MG63 (cell line): ENCODE results near the gene JAG2. TPM values are rescaled to one million over a fixed set of nuclear protein-coding genes. Genes with fewer than 3 reads are reported as not detected.
A peak's percentile ranks its signal among the peaks of the same experiment; 100 is the strongest.

Source experiments
- DNase-seq: peaks from one replicate; pipeline ENCODE4 v3.0.0-alpha.2; 2020
- H3K27me3 ChIP-seq: fragments of 250-450 bp; sonication (Bioruptor Pico); 2 replicates; pipeline ENCODE4 v1.5.1; 2020; ENCODE audit warnings: mild to moderate bottlenecking, moderate library complexity
- H3K36me3 ChIP-seq: fragments of 250-450 bp; sonication (Bioruptor Pico); 2 replicates; pipeline ENCODE4 v1.5.1; 2020; ENCODE audit warnings: mild to moderate bottlenecking, moderate library complexity
- H3K4me3 ChIP-seq: fragments of 250-450 bp; sonication (Bioruptor Pico); 2 replicates; pipeline ENCODE4 v1.5.1; 2020; ENCODE audit warnings: mild to moderate bottlenecking, moderate library complexity
- H3K9me3 ChIP-seq: fragments of 250-450 bp; sonication (Bioruptor Pico); 2 replicates; pipeline ENCODE4 v1.5.1; 2020; ENCODE audit warnings: mild to moderate bottlenecking, moderate library complexity
- total RNA-seq: library from RNA; depleted of rRNA; stranded (reverse); fragments of >200 nt; shearing (Covaris generic); gene quantifications from 2 replicates; pipeline ENCODE4 v1.2.3, GENCODE V29; 2014; ENCODE audit warnings: low replicate concordance; rRNA removed

The JAG2 gene
- total RNA-seq: 3.1 and 12.4 TPM in 2 replicates

DNA sequence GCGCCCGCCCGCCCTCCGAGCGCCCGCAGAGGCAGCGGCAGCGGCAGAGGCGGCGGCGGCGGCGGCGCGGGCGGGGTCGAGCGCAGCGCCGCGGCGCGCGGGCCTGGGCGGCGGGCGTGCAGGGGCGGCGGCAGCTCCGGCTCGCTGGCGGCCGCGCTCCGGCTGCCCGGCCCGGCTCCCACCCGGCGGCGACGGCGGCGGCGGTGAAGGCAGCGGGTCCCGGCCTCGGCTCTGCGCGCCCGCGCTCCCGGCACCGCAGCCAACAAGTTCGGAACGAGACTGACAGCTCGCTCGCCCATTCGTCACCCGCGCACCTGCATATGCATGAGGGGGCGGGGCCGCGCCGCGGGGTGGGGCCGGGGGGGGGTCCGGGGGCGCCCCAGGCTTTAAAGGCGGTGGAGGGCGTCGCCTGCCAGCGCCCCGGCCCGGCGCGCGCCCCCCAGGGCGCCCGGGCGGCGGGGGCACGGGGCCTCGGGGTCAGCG is at the start of gene JAG2:
Gene JAG2 (minus strand): TSS at position 281 of the 483 bp plus-strand sequence. CDS start 356 bp downstream, outside the sequence.
- Histone ChIP-seq H3K4me3 (peak within 1 kb of the TSS; percentile 42), H3K9me3 (no peaks in the 10 kb centered on the region), H3K27me3 (no peaks in the 10 kb centered on the region), H3K36me3 (no peaks in the 10 kb centered on the region)
- DNase-seq: peak; percentile 57

DNA sequence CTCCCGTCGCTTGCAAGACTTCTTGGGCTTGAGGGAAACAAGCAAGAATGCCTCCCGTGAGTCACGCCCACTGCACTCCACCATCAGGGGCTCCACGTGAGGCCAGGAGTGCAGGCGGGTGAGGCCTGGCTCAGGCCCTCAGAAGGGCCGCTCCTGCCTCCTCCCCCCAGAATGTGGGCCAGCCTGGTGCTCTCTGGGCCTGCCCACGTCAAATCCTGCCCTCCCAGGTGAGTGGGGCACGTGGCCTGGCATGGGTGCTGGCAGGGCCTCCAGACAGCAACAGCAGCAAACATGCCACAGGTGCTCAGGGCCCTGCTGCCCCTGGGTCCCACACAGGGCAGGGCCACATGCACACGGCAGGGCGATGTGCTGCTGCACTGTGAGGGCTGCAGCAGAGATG is 49.2 kb upstream of the JAG2 start:
- H3K4me3 ChIP-seq: no peak overlapping the region
- no peak for DNase-seq
- H3K27me3 ChIP-seq: no peaks in the 10 kb centered on the region
- no peaks in the 10 kb centered on the region for H3K9me3 ChIP-seq
- H3K36me3 ChIP-seq: no peaks in the 10 kb centered on the region

DNA sequence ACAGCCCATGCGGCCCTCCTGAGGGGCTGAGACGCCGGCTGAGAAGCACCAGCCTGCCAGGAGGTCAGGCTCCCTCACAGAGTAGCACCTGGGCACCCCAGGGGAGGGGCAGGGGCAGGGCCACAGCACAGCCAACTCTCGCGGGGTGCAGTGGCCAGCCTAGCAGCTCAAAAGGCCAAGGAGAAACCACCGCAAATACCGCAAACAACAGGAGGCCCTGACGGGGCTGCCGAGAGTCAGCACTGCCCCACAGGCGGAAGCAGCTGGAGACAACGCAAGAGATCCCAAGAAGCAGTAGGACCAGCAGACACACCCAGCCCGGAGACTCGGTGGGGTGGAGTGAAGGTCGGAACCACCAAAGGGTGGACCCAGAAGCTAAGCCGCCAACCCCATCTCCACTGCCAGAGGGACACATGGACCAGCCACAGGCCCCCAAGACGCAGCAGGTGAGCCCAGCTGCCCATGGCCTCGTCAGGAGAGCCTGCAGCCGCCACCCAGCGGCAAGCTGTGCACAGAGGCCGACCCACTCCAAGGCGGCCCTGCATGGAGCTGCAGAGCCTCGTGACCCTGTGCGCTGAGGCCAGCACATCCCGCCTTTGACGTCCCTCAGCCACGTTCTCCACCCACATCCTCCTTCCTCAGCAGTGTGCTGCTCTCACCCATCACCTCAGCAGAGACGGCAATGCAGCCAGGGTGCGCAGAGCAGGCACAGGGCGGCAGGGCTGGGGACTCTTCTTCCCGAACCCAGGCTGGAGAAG is 48.1 kb upstream of the JAG2 start:
- no peaks in the 10 kb centered on the region for H3K9me3 ChIP-seq
- no peaks in the 10 kb centered on the region for H3K36me3 ChIP-seq
- no peak overlapping the region for H3K4me3 ChIP-seq
- DNase-seq: no peak
- H3K27me3 ChIP-seq: no peaks in the 10 kb centered on the region

DNA sequence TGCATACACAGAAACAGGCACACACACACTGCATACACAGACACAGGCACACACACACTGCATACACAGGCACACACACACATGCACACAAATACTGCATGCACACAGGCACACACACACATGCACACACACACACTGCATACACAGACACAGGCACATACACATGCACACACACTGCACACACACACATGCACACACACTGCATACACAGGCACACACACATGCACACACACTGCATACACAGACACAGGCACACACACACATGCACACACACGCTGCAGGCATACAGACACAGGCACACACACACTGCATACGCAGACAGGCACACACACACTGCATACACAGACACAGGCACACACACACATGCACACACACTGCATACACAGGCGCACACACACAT is 47.0 kb upstream of the JAG2 start:
- H3K9me3 ChIP-seq: no peaks in the 10 kb centered on the region
- no peak overlapping the region for H3K4me3 ChIP-seq
- no peak for DNase-seq
- no peaks in the 10 kb centered on the region for H3K36me3 ChIP-seq
- H3K27me3 ChIP-seq: no peaks in the 10 kb centered on the region

DNA sequence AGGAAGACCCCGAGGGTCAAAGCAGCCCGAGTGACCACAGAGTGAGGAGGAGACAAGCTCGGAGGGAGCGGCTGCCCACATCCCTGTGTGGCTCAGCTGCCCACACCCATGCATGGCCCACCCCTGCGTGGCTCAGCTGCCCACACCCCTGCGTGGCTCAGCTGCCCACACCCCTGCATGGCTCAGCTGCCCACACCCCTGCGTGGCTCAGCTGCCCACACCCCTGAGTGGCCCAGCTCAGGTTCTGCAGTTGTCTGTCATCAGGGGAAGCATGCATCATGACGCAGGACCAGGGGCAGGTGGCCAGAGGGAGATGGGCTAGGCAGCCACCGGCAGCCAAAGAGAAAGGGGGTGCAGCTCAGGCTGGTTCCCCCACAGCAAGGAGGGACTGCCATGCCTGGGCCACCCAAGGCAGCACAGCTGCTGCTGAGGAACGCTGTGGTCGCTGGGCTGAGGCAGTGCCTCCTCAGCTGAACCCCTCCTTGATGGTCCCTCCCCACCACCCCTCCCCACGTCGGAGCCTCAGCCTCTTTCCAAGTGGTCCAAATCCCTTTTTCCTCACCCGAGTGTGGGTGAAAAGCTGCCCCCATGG is 45.8 kb upstream of the JAG2 start:
- no peak for DNase-seq
- no peaks in the 10 kb centered on the region for H3K9me3 ChIP-seq
- no peak overlapping the region for H3K4me3 ChIP-seq
- no peaks in the 10 kb centered on the region for H3K36me3 ChIP-seq
- H3K27me3 ChIP-seq: no peaks in the 10 kb centered on the region

DNA sequence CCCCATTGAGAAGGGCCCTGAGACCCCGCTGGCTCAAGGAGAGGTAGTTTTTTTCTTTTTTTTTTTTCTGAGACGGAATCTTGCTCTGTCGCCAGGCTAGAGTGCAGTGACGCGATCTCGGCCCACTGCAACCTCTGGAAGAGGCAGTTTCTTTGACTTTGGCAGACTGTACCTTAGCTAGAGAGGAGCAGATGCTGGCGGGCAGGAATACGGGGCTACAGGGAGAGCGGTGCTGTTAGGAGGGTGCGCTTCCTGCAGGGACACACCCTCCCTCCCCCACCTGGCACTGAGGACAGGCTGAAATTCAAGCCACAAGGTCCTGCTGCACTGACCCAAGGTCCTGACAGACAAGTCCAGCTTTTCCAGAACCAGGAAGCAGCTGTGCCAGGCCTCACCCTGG is 44.8 kb upstream of the JAG2 start:
- Histone ChIP-seq H3K27me3 (no peaks in the 10 kb centered on the region), H3K9me3 (no peaks in the 10 kb centered on the region)
- DNase-seq: no peak

DNA sequence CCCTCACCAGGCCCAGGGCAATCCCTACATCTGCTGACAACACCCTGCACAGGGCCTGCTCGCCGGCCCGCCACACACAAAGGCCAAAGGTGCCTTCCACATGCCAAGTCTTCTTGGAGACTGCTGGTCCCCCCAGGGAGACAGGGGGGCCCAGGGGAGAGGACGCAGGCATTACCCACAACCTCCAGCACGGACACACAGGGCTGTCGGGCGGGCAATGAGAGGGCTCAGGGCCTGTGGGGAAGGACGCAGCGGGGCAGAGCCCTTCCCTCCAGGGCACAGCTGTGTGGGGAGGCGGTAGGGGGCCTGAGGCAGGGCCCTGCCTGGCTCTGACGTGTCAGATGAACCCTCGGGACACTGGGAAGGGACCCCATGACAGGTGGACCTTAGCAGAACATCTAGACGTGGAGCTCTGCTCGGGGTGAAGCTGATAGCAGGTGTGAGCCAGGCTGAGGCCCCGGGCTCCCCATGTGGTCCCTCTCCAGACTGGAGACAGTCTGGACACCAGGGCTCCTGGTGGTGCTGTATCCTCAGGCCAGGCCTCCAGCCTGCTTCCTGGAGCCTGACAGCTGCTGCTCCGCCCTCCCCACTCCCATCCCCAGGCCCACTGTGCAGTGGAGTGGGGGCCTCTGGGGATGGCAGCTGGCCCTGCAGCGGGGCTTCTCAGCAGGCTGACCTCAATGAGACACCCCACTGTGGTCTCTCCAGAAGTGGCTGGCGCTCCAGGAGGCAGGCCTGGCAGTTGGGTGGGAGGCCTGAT is 44.1 kb upstream of the JAG2 start:
- Histone ChIP-seq H3K9me3 (no peaks in the 10 kb centered on the region), H3K27me3 (no peaks in the 10 kb centered on the region), H3K4me3 (no peak overlapping the region), H3K36me3 (no peaks in the 10 kb centered on the region)
- no peak for DNase-seq

More for the DNA sequence above, 44.8 kb upstream of the JAG2 start:
- Histone ChIP-seq H3K4me3 (no peak overlapping the region), H3K36me3 (no peaks in the 10 kb centered on the region)

DNA sequence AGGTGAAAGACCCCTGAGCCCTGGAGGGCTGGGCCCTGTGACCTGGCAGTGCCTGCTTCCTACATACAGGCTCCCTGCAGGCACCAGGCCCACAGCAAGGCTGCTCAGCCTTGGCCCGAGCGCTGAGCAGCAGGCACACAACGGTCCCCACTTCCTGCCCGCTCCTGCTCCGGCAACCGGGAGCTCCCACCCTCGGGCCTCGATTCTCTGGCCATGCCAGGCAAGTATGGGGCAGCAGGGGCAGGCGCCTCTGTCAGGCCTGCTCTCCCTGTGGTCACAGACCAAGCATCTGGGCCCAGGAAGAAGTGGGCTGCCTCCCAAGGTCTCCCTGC is 43.1 kb upstream of the JAG2 start:
- no peak for DNase-seq

DNA sequence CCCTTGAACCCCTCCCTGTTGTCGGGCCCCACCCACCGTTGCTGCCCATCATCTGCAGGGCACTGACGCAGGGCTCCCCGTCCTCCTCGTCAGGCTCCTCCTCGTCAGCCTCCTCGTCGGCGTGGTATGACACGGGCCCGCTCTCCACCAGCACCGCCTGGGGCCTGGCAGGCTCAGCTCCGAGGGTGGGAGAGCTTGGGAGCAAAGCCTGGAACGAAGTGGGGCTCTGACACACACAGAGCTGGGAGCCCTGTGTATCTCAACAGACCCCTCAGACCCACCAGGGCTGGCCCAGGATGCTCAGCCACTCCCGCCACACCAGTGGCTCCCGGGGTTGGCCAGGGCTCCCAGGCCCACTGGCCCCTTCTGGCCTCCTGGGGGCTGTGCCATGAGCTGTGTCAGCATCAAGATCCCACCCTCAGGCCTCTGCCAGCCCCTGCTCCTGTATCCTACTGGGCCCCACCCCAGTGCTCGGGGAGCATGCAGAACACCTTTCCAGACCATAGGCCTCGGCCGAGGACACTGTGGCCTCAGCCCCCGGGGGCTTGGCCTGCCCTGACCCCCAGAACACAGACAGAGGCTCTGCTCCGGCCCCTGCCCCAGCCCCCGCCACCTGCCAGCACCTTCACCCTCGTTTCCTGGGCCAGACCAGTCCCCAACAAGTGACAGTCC is 42.6 kb upstream of the JAG2 start:
- Histone ChIP-seq H3K9me3 (no peaks in the 10 kb centered on the region), H3K36me3 (no peaks in the 10 kb centered on the region), H3K4me3 (no peak overlapping the region), H3K27me3 (no peaks in the 10 kb centered on the region)
- no peak for DNase-seq

More for the DNA sequence above, 43.1 kb upstream of the JAG2 start:
- H3K4me3 ChIP-seq: no peak overlapping the region
- H3K9me3 ChIP-seq: no peaks in the 10 kb centered on the region
- no peaks in the 10 kb centered on the region for H3K36me3 ChIP-seq
- no peaks in the 10 kb centered on the region for H3K27me3 ChIP-seq

DNA sequence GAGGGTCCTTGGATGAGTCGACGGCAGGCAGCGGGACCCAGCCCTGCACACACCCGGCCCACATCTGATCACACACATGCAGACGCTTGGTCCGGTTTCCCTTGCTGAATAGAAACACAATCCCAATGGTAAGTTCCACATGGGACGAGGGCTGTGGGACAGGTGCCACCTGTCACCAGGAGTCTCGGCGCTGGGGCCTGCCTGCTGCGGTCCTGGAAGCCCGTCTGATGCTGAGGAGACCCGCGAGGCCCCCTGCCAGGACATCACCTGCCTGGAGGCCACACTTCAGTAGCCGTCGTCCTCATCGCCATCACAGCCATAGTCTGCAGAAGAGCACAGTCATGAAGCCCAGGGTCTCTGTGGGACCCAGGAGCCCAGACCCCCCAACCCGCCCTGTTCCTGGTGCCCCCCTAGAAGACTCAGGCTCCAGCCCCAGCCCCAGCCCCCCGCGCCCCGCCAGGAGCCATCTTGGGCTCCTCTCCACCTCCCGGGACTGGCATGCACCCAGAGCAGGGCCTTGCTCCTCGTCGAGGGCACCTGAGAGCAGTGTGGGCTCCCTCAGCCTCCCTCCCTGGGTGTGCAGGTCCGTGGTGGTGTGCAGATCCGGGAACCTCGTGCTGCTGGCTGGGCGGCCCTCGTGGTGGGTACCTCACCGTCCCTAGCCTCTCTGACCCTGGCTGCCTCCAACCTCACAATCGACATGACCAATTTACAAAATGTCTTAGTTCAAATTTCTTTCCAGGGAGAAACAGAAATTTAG is 41.9 kb upstream of the JAG2 start:
- Histone ChIP-seq H3K27me3 (no peaks in the 10 kb centered on the region), H3K36me3 (no peaks in the 10 kb centered on the region), H3K9me3 (no peaks in the 10 kb centered on the region), H3K4me3 (no peak overlapping the region)
- DNase-seq: no peak

DNA sequence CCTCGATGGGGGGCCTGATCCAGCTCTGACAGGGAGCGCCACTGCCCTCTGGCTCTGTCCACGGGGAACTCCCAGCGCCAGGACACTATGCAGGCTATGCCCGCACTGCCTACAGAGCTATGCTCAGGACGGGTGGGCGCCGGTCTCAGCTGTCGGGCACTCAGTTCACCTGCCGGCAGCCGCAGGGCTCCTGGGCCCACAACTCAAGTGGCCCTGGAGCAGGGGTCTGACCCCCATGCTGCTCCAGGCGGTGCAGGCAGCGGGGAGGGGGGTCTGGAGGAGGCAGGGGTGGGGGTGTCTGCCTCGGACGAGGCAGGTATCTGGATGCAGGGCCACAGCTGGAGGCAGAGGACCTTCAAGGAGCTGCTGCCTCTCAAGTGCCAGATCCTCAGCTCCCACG is 41.1 kb upstream of the JAG2 start:
- Histone ChIP-seq H3K9me3 (no peaks in the 10 kb centered on the region), H3K27me3 (no peaks in the 10 kb centered on the region), H3K36me3 (no peaks in the 10 kb centered on the region), H3K4me3 (no peak overlapping the region)
- no peak for DNase-seq

DNA sequence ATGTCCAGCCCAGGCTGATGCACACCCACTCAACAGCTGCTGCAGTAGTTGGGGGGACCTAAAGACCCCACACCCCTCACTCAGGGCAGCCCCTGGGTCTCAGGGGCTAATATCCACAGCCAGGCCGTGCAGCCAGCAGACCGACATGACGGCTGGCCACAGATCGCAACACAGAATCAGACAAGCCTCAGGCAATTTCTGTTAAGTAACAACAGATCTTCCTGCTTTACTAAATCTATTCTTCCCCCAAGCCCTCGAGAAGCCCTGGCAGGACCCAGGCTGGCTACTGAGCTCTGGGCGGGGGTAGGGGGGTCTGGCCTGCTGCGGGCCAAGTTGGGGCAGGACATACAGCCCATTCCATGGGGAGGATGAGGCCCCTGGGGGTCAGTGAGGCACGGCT is 40.5 kb upstream of the JAG2 start:
- no peak for DNase-seq
- no peaks in the 10 kb centered on the region for H3K9me3 ChIP-seq
- H3K36me3 ChIP-seq: no peaks in the 10 kb centered on the region
- H3K27me3 ChIP-seq: no peaks in the 10 kb centered on the region
- no peak overlapping the region for H3K4me3 ChIP-seq

DNA sequence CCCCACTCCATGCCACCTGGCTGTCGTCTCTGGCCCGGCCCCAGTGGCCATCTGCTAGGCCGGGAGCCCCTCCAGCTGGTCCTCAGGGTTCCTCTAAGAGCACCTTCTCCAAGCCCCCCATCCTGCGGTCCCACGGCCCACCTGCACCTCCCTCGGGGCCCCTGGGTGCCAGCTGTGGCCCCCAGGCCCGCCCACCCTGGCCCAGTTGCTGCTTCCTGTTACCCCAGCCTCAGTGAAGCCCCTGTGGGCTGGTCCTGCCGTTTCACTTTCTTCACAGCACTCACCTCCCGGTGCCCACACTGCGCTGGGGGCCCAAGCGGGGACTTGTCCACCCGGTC is 40.1 kb upstream of the JAG2 start:
- H3K27me3 ChIP-seq: no peaks in the 10 kb centered on the region
- H3K36me3 ChIP-seq: no peaks in the 10 kb centered on the region
- no peak for DNase-seq
- no peaks in the 10 kb centered on the region for H3K9me3 ChIP-seq
- no peak overlapping the region for H3K4me3 ChIP-seq

DNA sequence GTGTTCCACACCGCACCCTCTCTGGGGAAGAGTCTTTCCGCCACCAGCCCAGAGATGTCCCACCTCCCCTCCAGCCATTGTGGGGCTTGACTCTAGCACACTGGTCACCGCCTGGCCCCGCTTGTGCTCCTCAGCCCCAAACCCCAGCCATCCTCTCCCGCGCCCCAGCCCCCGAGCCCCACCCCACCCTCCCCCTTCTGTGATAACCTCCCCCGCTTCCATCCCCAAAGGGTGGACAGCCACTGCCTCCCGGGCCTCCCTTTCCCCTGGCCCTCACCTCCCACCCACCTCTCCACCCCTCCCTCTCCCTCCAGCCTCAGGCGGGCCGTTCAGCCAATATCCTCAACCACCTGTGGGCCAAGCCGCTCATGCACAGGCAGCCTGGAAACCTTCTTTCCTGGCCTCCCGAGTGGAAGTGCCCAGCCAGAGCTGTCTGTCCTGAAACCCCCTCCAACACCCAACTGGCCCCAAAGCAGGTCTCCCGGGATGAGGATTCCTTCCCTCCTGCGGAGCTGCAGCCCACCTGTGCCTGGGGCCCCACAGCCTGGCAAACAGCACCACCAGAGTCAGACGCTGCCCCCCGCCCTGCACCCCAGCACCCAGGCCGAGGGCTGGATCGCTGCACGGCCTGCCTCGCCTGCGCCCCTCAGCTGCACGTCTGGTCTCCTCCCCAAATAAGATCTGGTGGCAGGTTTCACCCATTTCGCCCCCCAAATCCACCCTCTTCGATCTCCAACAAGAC is 39.6 kb upstream of the JAG2 start:
- no peaks in the 10 kb centered on the region for H3K36me3 ChIP-seq
- no peak overlapping the region for H3K4me3 ChIP-seq
- no peaks in the 10 kb centered on the region for H3K9me3 ChIP-seq
- DNase-seq: no peak
- H3K27me3 ChIP-seq: no peaks in the 10 kb centered on the region

DNA sequence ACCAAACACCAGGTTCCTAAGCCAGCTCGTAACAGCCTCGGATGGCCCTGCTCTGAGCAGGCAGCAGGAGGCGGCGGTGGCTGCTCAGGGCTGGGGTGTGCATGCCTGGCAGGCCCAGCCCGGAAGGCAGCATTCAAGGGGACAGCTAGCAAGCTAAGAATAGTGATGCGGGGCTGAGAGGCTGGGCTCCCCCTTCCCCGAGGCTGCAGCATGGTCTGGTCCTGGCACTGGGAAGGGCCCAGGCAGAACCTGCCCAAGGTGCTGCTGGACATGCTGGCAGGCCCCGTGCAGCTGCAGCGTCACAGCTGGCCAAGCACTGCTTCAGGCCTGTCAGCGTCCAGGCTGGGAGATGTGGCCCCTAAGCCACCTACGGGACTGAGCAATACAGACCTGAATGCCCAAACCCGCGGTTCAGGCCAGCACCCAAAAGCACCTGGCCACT is 38.9 kb upstream of the JAG2 start:
- H3K9me3 ChIP-seq: no peaks in the 10 kb centered on the region
- H3K27me3 ChIP-seq: no peaks in the 10 kb centered on the region
- no peak for DNase-seq
- H3K4me3 ChIP-seq: no peak overlapping the region
- H3K36me3 ChIP-seq: no peaks in the 10 kb centered on the region

DNA sequence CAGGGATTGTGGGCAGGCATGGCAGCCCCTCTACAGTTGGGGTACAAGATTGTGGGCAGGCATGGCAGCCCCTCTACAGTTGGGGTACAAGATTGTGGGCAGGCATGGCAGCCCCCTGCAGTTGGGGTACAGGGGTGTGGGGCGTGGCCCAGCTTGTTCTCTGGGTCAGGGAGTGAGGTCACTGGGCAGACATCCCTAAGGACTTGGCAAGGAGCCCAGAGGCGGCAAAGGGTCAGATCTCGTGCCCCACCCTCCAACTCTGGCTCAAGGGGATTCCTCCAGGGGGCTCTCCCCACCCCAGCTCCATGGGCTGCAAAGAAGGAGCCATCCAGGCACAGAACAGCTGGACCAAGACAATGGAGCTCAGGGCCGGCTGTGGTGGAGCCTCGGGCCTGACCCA is 38.3 kb upstream of the JAG2 start:
- Histone ChIP-seq H3K9me3 (no peaks in the 10 kb centered on the region), H3K27me3 (no peaks in the 10 kb centered on the region), H3K36me3 (no peaks in the 10 kb centered on the region), H3K4me3 (no peak overlapping the region)
- no peak for DNase-seq
